ENCODE results near the gene SLC25A33. TPM values are rescaled to one million over a fixed set of nuclear protein-coding genes. Genes with fewer than 3 reads are reported as not detected.

Gene SLC25A33
- total RNA-seq, 1 donor from 2014 or later, result 6.4 TPM

DNA sequence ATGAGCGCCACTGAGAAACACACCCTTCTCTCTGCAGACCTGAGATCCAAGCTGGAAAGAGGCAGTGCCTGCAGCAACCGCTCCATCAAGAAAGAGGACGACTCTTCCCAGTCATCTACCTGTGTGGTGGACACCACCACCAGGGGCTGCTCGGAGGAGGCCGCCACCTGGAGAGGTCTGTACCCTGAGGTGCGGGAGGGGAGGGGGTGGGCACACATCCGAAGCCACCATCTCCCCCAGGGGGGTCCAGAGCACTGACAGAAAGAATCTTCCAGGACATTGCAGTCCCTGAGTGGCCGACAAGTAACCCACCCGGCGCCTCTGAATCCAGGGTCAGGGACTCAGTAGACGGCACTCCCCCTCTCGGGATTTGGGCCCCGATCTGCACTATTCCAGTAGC, 72.5 kb downstream of the SLC25A33 start:
- no peak for TF ChIP-seq CTCF (IDR thresholded peaks at IDR 0.05)
- TF ChIP-seq POLR2A (IDR thresholded peaks at IDR 0.05), result no peak
- TF ChIP-seq POLR2AphosphoS5 (IDR thresholded peaks at IDR 0.05; ENCODE audit: insufficient read depth in 1 of 2, low read depth in 1 of 2), result no peak
- DNase-seq (ENCODE audit: extremely low spot score in 2 of 2), result no peak
- Histone ChIP-seq H3K27ac (no peak overlapping the region), H3K4me3 (no peak overlapping the region), H3K36me3 (peaks cover 0 to 17% of the 10 kb centered on the region in 2 donors), H3K27me3 (no peaks in the 10 kb centered on the region), H3K4me1 (no peaks in the 10 kb centered on the region), H3K9me3 (no peaks in the 10 kb centered on the region)
- intact Hi-C loops (cut with DNase I), result no loop called here

- Histone ChIP-seq H3K27ac (no peak overlapping the region), H3K4me1 (no peaks in the 10 kb centered on the region), H3K9me3 (no peaks in the 10 kb centered on the region), H3K36me3 (peaks cover 0 to 17% of the 10 kb centered on the region in 2 donors), H3K27me3 (no peaks in the 10 kb centered on the region), H3K4me3 (no peak overlapping the region)
- intact Hi-C loops (cut with DNase I), result no loop called here
- TF ChIP-seq CTCF (IDR thresholded peaks at IDR 0.05) (no peak), POLR2A (IDR thresholded peaks at IDR 0.05) (no peak), POLR2AphosphoS5 (IDR thresholded peaks at IDR 0.05; ENCODE audit: insufficient read depth in 1 of 2, low read depth in 1 of 2) (no peak)
- DNase-seq (ENCODE audit: extremely low spot score in 2 of 2), result no peak
Measured at GRCh38 chr1:9612162-9612845, 73.0 kb downstream of the SLC25A33 start.

GRCh38 chr1:9612871-9613624, 73.8 kb downstream of the SLC25A33 start:
- H3K4me3 ChIP-seq, result no peak overlapping the region
- DNase-seq (ENCODE audit: extremely low spot score in 2 of 2), result no peak
- intact Hi-C loops (cut with DNase I), result no loop called here
- no peaks in the 10 kb centered on the region for H3K27me3 ChIP-seq
- no peaks in the 10 kb centered on the region for H3K4me1 ChIP-seq
- H3K36me3 ChIP-seq, result peaks cover 0 to 17% of the 10 kb centered on the region in 2 donors
- H3K27ac ChIP-seq, result no peak overlapping the region
- no peak for TF ChIP-seq POLR2A (IDR thresholded peaks at IDR 0.05)
- no peak for TF ChIP-seq CTCF (IDR thresholded peaks at IDR 0.05)
- TF ChIP-seq POLR2AphosphoS5 (IDR thresholded peaks at IDR 0.05; ENCODE audit: insufficient read depth in 1 of 2, low read depth in 1 of 2), result no peak
- no peaks in the 10 kb centered on the region for H3K9me3 ChIP-seq

GRCh38 chr1:9613625-9614299, 74.5 kb downstream of the SLC25A33 start:
- Histone ChIP-seq H3K4me1 (no peaks in the 10 kb centered on the region), H3K36me3 (peaks cover 0 to 17% of the 10 kb centered on the region in 2 donors), H3K9me3 (no peaks in the 10 kb centered on the region), H3K27ac (no peak overlapping the region), H3K27me3 (no peaks in the 10 kb centered on the region), H3K4me3 (no peak overlapping the region)
- intact Hi-C loops (cut with DNase I), result no loop called here
- no peak for DNase-seq (ENCODE audit: extremely low spot score in 2 of 2)
- no peak for TF ChIP-seq POLR2A (IDR thresholded peaks at IDR 0.05)
- no peak for TF ChIP-seq CTCF (IDR thresholded peaks at IDR 0.05)
- no peak for TF ChIP-seq POLR2AphosphoS5 (IDR thresholded peaks at IDR 0.05; ENCODE audit: insufficient read depth in 1 of 2, low read depth in 1 of 2)
